ENCODE results near the gene PLAC8. TPM values are rescaled to one million over a fixed set of nuclear protein-coding genes. Genes with fewer than 3 reads are reported as not detected.
"Not testable (repeated sequence)": the region's sequence is repeated elsewhere in the genome, so short reads cannot be mapped to it uniquely, and the experiment has no call there.

The PLAC8 gene
- total RNA-seq, 4 donors from 2014 or later, result 27.3 to 569 (median 401) TPM

GRCh38 chr4:83043801-83044407 is 70.6 kb downstream of the PLAC8 start:
- WGBS, 2 donors (ENCODE audit: low coverage in 1 of 2), result 78 to 94% methylated on average over 7 to 14 of the region's 14 CpGs
- in situ Hi-C loops (cut with MboI; ENCODE audit: low pct_ligation_motif_present in 1 of 4, low pct_unique_long_range_greater_than_20kb in 1 of 4, low sequenced_read_pairs in 3 of 4) (loop anchor here in 2 of 4 donors (25.0 kb wide), 3 partner anchors 393 to 582 kb away; partner anchors contain the start of genes HELQ (in 1 of the 2) and MRPS18C (in 1 of the 2)), intact Hi-C loops (cut with DNase I; ENCODE audit: low total_unique reads) (no loop called here)
- Histone ChIP-seq H3K36me3 (no peaks in the 10 kb centered on the region), H3K4me3 (no peak overlapping the region), H3K27ac (no peak overlapping the region), H3K9me3 (no peaks in the 10 kb centered on the region), H3K4me1 (peaks cover 0 to 9% (median 0%) of the 10 kb centered on the region in 4 donors), H3K27me3 (no peaks in the 10 kb centered on the region)
- no peak for DNase-seq
- no peak for TF ChIP-seq EP300 (IDR thresholded peaks at IDR 0.05; ENCODE audit: low read depth)
- no peak for TF ChIP-seq POLR2AphosphoS5 (IDR thresholded peaks at IDR 0.05)
- TF ChIP-seq, protein P1, sequence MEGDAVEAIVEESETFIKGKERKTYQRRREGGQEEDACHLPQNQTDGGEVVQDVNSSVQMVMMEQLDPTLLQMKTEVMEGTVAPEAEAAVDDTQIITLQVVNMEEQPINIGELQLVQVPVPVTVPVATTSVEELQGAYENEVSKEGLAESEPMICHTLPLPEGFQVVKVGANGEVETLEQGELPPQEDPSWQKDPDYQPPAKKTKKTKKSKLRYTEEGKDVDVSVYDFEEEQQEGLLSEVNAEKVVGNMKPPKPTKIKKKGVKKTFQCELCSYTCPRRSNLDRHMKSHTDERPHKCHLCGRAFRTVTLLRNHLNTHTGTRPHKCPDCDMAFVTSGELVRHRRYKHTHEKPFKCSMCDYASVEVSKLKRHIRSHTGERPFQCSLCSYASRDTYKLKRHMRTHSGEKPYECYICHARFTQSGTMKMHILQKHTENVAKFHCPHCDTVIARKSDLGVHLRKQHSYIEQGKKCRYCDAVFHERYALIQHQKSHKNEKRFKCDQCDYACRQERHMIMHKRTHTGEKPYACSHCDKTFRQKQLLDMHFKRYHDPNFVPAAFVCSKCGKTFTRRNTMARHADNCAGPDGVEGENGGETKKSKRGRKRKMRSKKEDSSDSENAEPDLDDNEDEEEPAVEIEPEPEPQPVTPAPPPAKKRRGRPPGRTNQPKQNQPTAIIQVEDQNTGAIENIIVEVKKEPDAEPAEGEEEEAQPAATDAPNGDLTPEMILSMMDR (IDR thresholded peaks at IDR 0.05), result no peak
- TF ChIP-seq POLR2A (IDR thresholded peaks at IDR 0.05), result no peak

- H3K27ac ChIP-seq; H3K36me3 ChIP-seq; H3K27me3 ChIP-seq; H3K4me3 ChIP-seq; DNase-seq; H3K4me1 ChIP-seq; intact Hi-C loops (cut with DNase I; ENCODE audit: low total_unique reads); H3K9me3 ChIP-seq: not testable (repeated sequence)
- in situ Hi-C loops (cut with MboI; ENCODE audit: low pct_ligation_motif_present in 1 of 4, low pct_unique_long_range_greater_than_20kb in 1 of 4, low sequenced_read_pairs in 3 of 4), result loop anchor here in 2 of 4 donors (25.0 kb wide), 3 partner anchors 394 to 581 kb away; partner anchors contain the start of genes HELQ (in 1 of the 2) and MRPS18C (in 1 of the 2)
- 92 to 100% methylated on average over 2 of the region's 2 CpGs for WGBS, 2 donors (ENCODE audit: low coverage in 1 of 2)
These were observed 71.4 kb downstream of the PLAC8 start for GRCh38 chr4:83043157-83043556.

- in situ Hi-C loops (cut with MboI; ENCODE audit: low pct_ligation_motif_present in 1 of 4, low pct_unique_long_range_greater_than_20kb in 1 of 4, low sequenced_read_pairs in 3 of 4), result loop anchor here in 2 of 4 donors (25.0 kb wide), 3 partner anchors 397 to 578 kb away; partner anchors contain the start of genes HELQ (in 1 of the 2) and MRPS18C (in 1 of the 2)
- DNase-seq, result no peak
- intact Hi-C loops (cut with DNase I; ENCODE audit: low total_unique reads), result no loop called here
- Histone ChIP-seq H3K27ac (no peak overlapping the region), H3K36me3 (no peaks in the 10 kb centered on the region), H3K4me1 (peaks cover 5 to 28% (median 17%) of the 10 kb centered on the region in 4 donors), H3K9me3 (no peaks in the 10 kb centered on the region), H3K27me3 (no peaks in the 10 kb centered on the region), H3K4me3 (no peak overlapping the region)
- TF ChIP-seq, protein P1 (IDR thresholded peaks at IDR 0.05), result no peak
- no peak for TF ChIP-seq POLR2A (IDR thresholded peaks at IDR 0.05)
- TF ChIP-seq EP300 (IDR thresholded peaks at IDR 0.05; ENCODE audit: low read depth), result no peak
- no peak for TF ChIP-seq POLR2AphosphoS5 (IDR thresholded peaks at IDR 0.05)
- 81 to 94% methylated on average over 2 to 3 of the region's 3 CpGs for WGBS, 2 donors (ENCODE audit: low coverage in 1 of 2)
These were observed 74.3 kb downstream of the PLAC8 start for GRCh38 chr4:83040269-83040668.

Other genes starting within 250 kb of the PLAC8 start
- gene SEC31A, start 223.6 kb downstream of the PLAC8 start, total RNA-seq, result 100 to 1,000 TPM; 144 to 214 (median 163) TPM
- gene THAP9, start 214.0 kb downstream of the PLAC8 start, total RNA-seq, result 1 to 10 TPM; 3.7 to 7.3 (median 5.6) TPM
- gene LIN54, start 103.9 kb downstream of the PLAC8 start, total RNA-seq, result 10 to 100 TPM in 2 of 4 donors, 1 to 10 TPM in 2; 4.8 to 18.2 (median 9.2) TPM
- gene COPS4, start 79.5 kb downstream of the PLAC8 start, total RNA-seq, result 10 to 100 TPM in 3 of 4 donors, 1 to 10 TPM in 1; 6.7 to 81.8 (median 32.3) TPM
- gene COQ2, start 170.1 kb upstream of the PLAC8 start, total RNA-seq, result 10 to 100 TPM in 3 of 4 donors, under 1 TPM in 1; 0.75 to 14.4 (median 12.2) TPM
- gene HPSE, start 220.1 kb upstream of the PLAC8 start, total RNA-seq, result 1 to 10 TPM in 3 of 4 donors, under 1 TPM in 1; 0.75 to 5.4 (median 4.3) TPM

Measured in transverse colon (tissue), 4 donors.